Suprapubic skin (tissue), 4 donors: ENCODE data around the gene KCNIP3. TPM values are rescaled to one million over a fixed set of nuclear protein-coding genes. Genes with fewer than 3 reads are reported as not detected.

Experiments used
- DNase-seq, 2 donors: peaks; one replicate each; pipeline ENCODE4 v3.0.0-alpha.2; 2019; ENCODE audit warnings: low spot score in 2 of 2
- H3K27ac ChIP-seq: fragments of 200-600 bp; sonication (generic); one replicate; pipeline ENCODE4 v1.5.1; 2019
- H3K27me3 ChIP-seq: fragments of 200-600 bp; sonication (generic); one replicate; pipeline ENCODE4 v1.5.1; 2019
- H3K36me3 ChIP-seq: fragments of 200-600 bp; sonication (generic); one replicate; pipeline ENCODE4 v1.5.1; 2019
- H3K4me1 ChIP-seq: fragments of 200-600 bp; sonication (generic); one replicate; pipeline ENCODE4 v1.5.1; 2019
- H3K4me3 ChIP-seq: fragments of 200-600 bp; sonication (generic); one replicate; pipeline ENCODE4 v1.5.1; 2019; ENCODE audit warnings: mild to moderate bottlenecking
- H3K9me3 ChIP-seq: fragments of 200-600 bp; sonication (generic); one replicate; pipeline ENCODE4 v1.5.1; 2019
- CTCF ChIP-seq, 2 donors: fragments of 200-600 bp in 1 of 2; fragments of 450-650 bp in 1 of 2; sonication (generic) in 1 of 2; IDR thresholded peaks; one replicate each; pipeline ENCODE4 v1.5.1; 2016 to 2019; ENCODE audit warnings: antibody characterized with exemption in 2 of 2, mild to moderate bottlenecking in 1 of 2, moderate library complexity in 1 of 2
- EP300 ChIP-seq: sonication (generic); formaldehyde crosslinking; IDR thresholded peaks from one replicate; pipeline ENCODE4 v1.6.1; 2017; ENCODE audit warnings: antibody characterized with exemption
- POLR2A ChIP-seq, 2 donors: fragments of 450-650 bp; IDR thresholded peaks; one replicate each; pipeline ENCODE4 v1.6.1; 2017; ENCODE audit warnings: antibody characterized with exemption in 2 of 2, mild to moderate bottlenecking in 2 of 2, moderate library complexity in 2 of 2
- POLR2AphosphoS5 ChIP-seq, 3 donors: sonication (generic); formaldehyde crosslinking; IDR thresholded peaks; one replicate each; pipeline ENCODE4 v1.6.1; 2017; ENCODE audit warnings: antibody characterized with exemption in 3 of 3
- WGBS: methylation state at CpG from one replicate; pipeline ENCODE4 v1.1.5; 2018; 5-methylcytosine and 5-hydroxymethylcytosine counted together
- total RNA-seq, 4 donors: library from RNA; depleted of rRNA; stranded (reverse); fragments of >200 nt; gene quantifications; one replicate each; pipeline ENCODE4 v1.1.0, GENCODE V29; 2016

Gene KCNIP3
- total RNA-seq, 4 donors from 2014 or later = 7.1 to 21.6 (median 13.6) TPM

GRCh38 chr2:95272299-95272751, 24.8 kb upstream of the KCNIP3 start:
- no peak for TF ChIP-seq POLR2AphosphoS5 (IDR thresholded peaks at IDR 0.05)
- TF ChIP-seq POLR2A (IDR thresholded peaks at IDR 0.05) = no peak
- no peak for TF ChIP-seq CTCF (IDR thresholded peaks at IDR 0.05)
- TF ChIP-seq EP300 = no peak
- Histone ChIP-seq H3K27me3 (no peaks in the 10 kb centered on the region), H3K36me3 (no peaks in the 10 kb centered on the region), H3K4me3 (no peak overlapping the region), H3K4me1 (peaks cover 38% of the 10 kb centered on the region), H3K27ac (no peak overlapping the region), H3K9me3 (no peaks in the 10 kb centered on the region)
- peak; percentile 32 to 57 for DNase-seq
- WGBS = 85% methylated on average over 6 of the region's 6 CpGs

- 79% methylated on average over 1 of the region's 1 CpG for WGBS
- peak in 1 of 2 donors; percentile 27 for DNase-seq
These were observed 24.4 kb upstream of the KCNIP3 start for GRCh38 chr2:95272781-95273180.

DNA sequence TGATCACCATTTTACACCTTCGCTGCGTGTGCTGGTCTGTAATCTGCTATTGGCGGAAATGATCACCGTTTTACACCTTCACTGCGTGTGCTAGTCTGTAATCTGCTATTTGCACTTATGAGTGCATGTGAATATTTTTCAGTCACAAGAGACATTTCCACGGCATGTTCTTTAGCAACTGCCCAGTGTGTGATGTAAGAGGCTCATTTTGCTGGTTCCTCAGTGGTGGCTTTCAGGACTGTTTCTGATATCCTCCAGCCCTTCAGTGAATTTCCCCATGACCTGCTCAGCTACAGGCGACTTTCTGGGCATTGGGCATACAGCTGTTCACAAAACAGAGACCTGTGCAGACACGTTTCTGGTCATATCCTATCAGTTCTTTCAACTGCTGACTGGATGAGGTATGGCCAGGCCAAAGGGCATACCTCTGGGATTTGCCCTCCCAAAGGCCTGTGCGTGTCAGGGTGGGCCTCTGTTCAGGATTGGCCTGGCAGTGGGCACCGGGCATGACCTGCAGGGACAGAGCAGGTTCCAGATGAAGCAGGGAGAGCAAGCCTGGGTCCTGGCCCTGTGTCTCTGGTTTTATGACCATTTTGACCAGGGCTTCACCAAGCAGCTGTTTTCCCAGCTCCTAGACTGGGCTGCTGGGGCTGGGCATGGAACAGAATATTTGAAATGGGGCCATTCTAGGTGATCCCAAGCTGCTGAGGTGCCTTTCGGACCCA, 23.4 kb upstream of the KCNIP3 start:
- DNase-seq = peak in 1 of 2 donors; percentile 47
- H3K4me3 ChIP-seq = no peak overlapping the region
- peaks cover 51% of the 10 kb centered on the region for H3K4me1 ChIP-seq
- no peaks in the 10 kb centered on the region for H3K36me3 ChIP-seq
- WGBS = 70% methylated on average over 11 of the region's 11 CpGs
- no peaks in the 10 kb centered on the region for H3K9me3 ChIP-seq
- H3K27me3 ChIP-seq = no peaks in the 10 kb centered on the region
- H3K27ac ChIP-seq = peak overlapping the region; percentile 90
- TF ChIP-seq CTCF (IDR thresholded peaks at IDR 0.05) (no peak), EP300 (no peak), POLR2AphosphoS5 (IDR thresholded peaks at IDR 0.05) (no peak), POLR2A (IDR thresholded peaks at IDR 0.05) (no peak)

More at GRCh38 chr2:95272781-95273180, 24.4 kb upstream of the KCNIP3 start:
- Histone ChIP-seq H3K4me1 (peaks cover 42% of the 10 kb centered on the region), H3K36me3 (no peaks in the 10 kb centered on the region), H3K9me3 (no peaks in the 10 kb centered on the region), H3K4me3 (no peak overlapping the region), H3K27ac (no peak overlapping the region), H3K27me3 (no peaks in the 10 kb centered on the region)
- TF ChIP-seq CTCF (IDR thresholded peaks at IDR 0.05) (no peak), POLR2A (IDR thresholded peaks at IDR 0.05) (no peak), POLR2AphosphoS5 (IDR thresholded peaks at IDR 0.05) (no peak), EP300 (no peak)

- WGBS = 53% methylated on average over 13 of the region's 17 CpGs
- Histone ChIP-seq H3K36me3 (no peaks in the 10 kb centered on the region), H3K9me3 (no peaks in the 10 kb centered on the region), H3K4me1 (peaks cover 51% of the 10 kb centered on the region), H3K27me3 (no peaks in the 10 kb centered on the region), H3K27ac (peak within 1 kb of the TSS; percentile 90), H3K4me3 (peak within 1 kb of the TSS; percentile 48)
- DNase-seq = peak; percentile 78
- TF ChIP-seq POLR2AphosphoS5 (IDR thresholded peaks at IDR 0.05) (peak in 1 of 3 donors; percentile 64), POLR2A (IDR thresholded peaks at IDR 0.05) (no peak)
These were observed 22.6 kb upstream of the KCNIP3 start, which contains the start of gene PROM2 for GRCh38 chr2:95274291-95275150. Gene PROM2 (plus strand): TSS chr2:95274449. CDS start chr2:95274586, 137 bp downstream.

DNA sequence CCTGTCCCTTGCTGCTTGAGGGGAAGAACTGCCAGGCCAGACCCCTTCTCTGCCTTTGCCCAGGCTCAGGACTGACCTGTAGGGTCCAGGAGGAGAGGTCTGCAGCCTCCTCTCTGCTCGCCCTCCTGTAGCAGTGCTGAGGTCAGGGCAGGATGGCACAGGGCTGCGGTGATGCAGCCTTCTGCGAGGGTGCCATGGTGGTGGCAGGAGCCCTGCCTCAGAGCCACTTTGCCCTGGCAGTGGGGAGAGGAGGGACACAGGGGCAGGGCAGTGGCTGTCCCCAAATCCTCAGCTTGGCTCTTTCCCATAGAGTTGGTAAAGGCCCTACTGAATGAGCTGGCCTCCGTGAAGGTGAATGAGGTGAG, 22.0 kb upstream of the KCNIP3 start:
- Histone ChIP-seq H3K27ac (peak overlapping the region; percentile 90), H3K27me3 (no peaks in the 10 kb centered on the region), H3K9me3 (no peaks in the 10 kb centered on the region), H3K4me3 (peak overlapping the region; percentile 48), H3K36me3 (peaks cover 5% of the 10 kb centered on the region), H3K4me1 (peaks cover 51% of the 10 kb centered on the region)
- 60% methylated on average over 4 of the region's 4 CpGs for WGBS
- DNase-seq = peak; percentile 46 to 58
- no peak for TF ChIP-seq EP300
- no peak for TF ChIP-seq CTCF (IDR thresholded peaks at IDR 0.05)
- no peak for TF ChIP-seq POLR2A (IDR thresholded peaks at IDR 0.05)
- TF ChIP-seq POLR2AphosphoS5 (IDR thresholded peaks at IDR 0.05) = no peak
